Measurements from ENCODE around the gene KLF9.

GRCh38 chr9:70399141-70399540 lies 15.3 kb downstream of the KLF9 start:
- TF ChIP-seq CTCF (conservative IDR thresholded peaks at IDR 0.05; ENCODE audit: low read depth, low read length) (no peak), EZH2 (IDR thresholded peaks at IDR 0.05; ENCODE audit: borderline replicate concordance, low read depth, low read length, poor library complexity, severe bottlenecking) (no peak)
